IMR-90 (cell line): ENCODE results near the gene PLCXD1.

Source experiments
- CTCF ChIP-seq: conservative IDR thresholded peaks from 2 replicates; pipeline ENCODE4 v1.5.1; 2012; ENCODE audit warnings: mild to moderate bottlenecking, low read depth, low read length, improper control_type of control experiment
- POLR2A ChIP-seq: IDR thresholded peaks from 2 replicates; pipeline ENCODE4 v1.6.1; 2012; ENCODE audit warnings: mild to moderate bottlenecking, low read depth, low read length
- RAD21 ChIP-seq: IDR thresholded peaks from 2 replicates; pipeline ENCODE4 v1.6.1; 2012; ENCODE audit warnings: low read length, improper control_type of control experiment
- USF2 ChIP-seq: fragments of 150-350 bp; IDR thresholded peaks from 2 replicates; pipeline ENCODE4 v1.6.1; 2017; ENCODE audit warnings: mild to moderate bottlenecking, antibody characterized with exemption, low read length, low read depth

- TF ChIP-seq POLR2A = no peak
- no peak for TF ChIP-seq CTCF
- TF ChIP-seq USF2 = no peak
- no peak for TF ChIP-seq RAD21
Measured at GRCh38 chrX:332496-332860, 51.3 kb downstream of the PLCXD1 start.
